Fibroblast of the aortic adventitia (primary cell): ENCODE results near the gene ATXN7. TPM values are rescaled to one million over a fixed set of nuclear protein-coding genes. Genes with fewer than 3 reads are reported as not detected.

ENCODE experiments used
- DNase-seq: peaks from one replicate; pipeline ENCODE4 v3.0.0-alpha.2; 2010; ENCODE audit warnings: low read depth
- H3K4me3 ChIP-seq: 2 replicates; pipeline ENCODE4 v1.5.1; 2011; ENCODE audit warnings: low read depth, mild to moderate bottlenecking, control low read depth, low read length, moderate library complexity
- total RNA-seq: library from RNA; depleted of rRNA; stranded (reverse); fragments of >200 nt; gene quantifications from 2 replicates; pipeline ENCODE4 v1.2.3, GENCODE V29; 2012; ENCODE audit warnings: low replicate concordance
- TF ChIP-seq, protein P1 (sequence below): IDR thresholded peaks from 2 replicates; pipeline ENCODE4 v1.5.1; 2011; ENCODE audit warnings: mild to moderate bottlenecking, low read length, control low read depth, inconsistent platforms; ENCODE audit not compliant: insufficient read depth

The ATXN7 gene
- total RNA-seq, 1 donor, result 21.0 TPM

GRCh38 chr3:63830526-63830925 is 33.1 kb upstream of the ATXN7 start:
- no peak overlapping the region for H3K4me3 ChIP-seq
- DNase-seq, result no peak
- TF ChIP-seq, protein P1, sequence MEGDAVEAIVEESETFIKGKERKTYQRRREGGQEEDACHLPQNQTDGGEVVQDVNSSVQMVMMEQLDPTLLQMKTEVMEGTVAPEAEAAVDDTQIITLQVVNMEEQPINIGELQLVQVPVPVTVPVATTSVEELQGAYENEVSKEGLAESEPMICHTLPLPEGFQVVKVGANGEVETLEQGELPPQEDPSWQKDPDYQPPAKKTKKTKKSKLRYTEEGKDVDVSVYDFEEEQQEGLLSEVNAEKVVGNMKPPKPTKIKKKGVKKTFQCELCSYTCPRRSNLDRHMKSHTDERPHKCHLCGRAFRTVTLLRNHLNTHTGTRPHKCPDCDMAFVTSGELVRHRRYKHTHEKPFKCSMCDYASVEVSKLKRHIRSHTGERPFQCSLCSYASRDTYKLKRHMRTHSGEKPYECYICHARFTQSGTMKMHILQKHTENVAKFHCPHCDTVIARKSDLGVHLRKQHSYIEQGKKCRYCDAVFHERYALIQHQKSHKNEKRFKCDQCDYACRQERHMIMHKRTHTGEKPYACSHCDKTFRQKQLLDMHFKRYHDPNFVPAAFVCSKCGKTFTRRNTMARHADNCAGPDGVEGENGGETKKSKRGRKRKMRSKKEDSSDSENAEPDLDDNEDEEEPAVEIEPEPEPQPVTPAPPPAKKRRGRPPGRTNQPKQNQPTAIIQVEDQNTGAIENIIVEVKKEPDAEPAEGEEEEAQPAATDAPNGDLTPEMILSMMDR, result no peak

GRCh38 chr3:63832395-63832794 is 31.3 kb upstream of the ATXN7 start:
- no peak for DNase-seq
- TF ChIP-seq, protein P1, result no peak
- H3K4me3 ChIP-seq, result no peak overlapping the region

DNA sequence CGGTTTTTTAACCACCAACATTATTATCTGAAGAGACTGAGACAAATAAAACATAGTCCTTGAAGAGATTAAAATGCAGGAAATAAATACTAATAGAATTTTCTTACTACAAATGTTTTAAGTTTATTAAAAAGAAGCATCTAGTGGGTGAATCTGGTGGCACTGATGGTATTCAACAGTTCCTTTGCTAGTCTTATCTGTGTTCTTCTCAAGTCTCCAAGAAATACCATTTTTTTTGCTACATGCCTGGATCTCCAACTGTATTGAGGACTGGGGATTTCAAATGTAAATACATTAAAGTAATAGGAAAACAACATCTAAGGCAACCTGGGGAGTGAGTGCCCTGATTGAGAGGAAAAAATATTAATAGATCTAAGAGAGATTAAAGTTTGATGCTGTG is 22.0 kb upstream of the ATXN7 start:
- no peak for DNase-seq
- TF ChIP-seq, protein P1, result no peak
- H3K4me3 ChIP-seq, result no peak overlapping the region

GRCh38 chr3:63842127-63842526 is 21.5 kb upstream of the ATXN7 start:
- DNase-seq, result no peak
- TF ChIP-seq, protein P1, result no peak
- H3K4me3 ChIP-seq, result no peak overlapping the region

- H3K4me3 ChIP-seq, result no peak overlapping the region
- TF ChIP-seq, protein P1, result no peak
- no peak for DNase-seq
Measured at GRCh38 chr3:63845215-63845614, 18.5 kb upstream of the ATXN7 start.

GRCh38 chr3:63847718-63848450 is 15.8 kb upstream of the ATXN7 start:
- TF ChIP-seq, protein P1, result no peak
- no peak for DNase-seq
- no peak overlapping the region for H3K4me3 ChIP-seq

DNA sequence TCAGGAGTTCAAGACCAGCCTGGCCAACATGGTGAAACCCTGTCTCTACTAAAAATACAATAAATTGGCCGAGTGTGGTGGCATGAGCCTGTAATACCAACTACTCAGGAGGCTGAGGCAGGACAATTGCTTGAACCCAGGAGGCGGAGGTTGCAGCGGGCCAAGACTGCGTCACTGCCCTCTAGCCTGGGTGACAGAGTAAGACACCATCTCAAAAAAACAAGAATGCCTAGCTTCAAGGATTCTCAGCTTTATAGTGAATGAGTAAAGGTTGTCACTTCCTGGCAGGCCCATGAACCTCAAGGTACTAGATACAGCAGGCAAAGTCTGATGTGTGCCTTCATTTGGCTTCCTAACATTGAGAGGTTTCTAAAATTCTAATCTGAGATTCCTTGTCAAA is 14.5 kb upstream of the ATXN7 start:
- H3K4me3 ChIP-seq, result no peak overlapping the region
- DNase-seq, result no peak
- TF ChIP-seq, protein P1, result no peak
